Activated naive CD4-positive, alpha-beta T cell treated with anti-CD3 and anti-CD28 coated beads, Interleukin-2, amount 50 U/mL, for 24 hours (primary cell): ENCODE data around the gene PRRC2A.

Source experiments
- H3K27ac Mint-ChIP-seq: one replicate; pipeline ENCODE4 v1.8.0; 2021; ENCODE audit warnings: mild to moderate bottlenecking, mixed read lengths
- H3K27me3 Mint-ChIP-seq: one replicate; pipeline ENCODE4 v1.8.0; 2021; ENCODE audit warnings: mixed read lengths
- H3K36me3 Mint-ChIP-seq: one replicate; pipeline ENCODE4 v1.8.0; 2021; ENCODE audit warnings: mixed read lengths
- H3K4me1 Mint-ChIP-seq: one replicate; pipeline ENCODE4 v1.8.0; 2021; ENCODE audit warnings: mixed read lengths
- H3K4me3 Mint-ChIP-seq: one replicate; pipeline ENCODE4 v1.8.0; 2021; ENCODE audit warnings: mild to moderate bottlenecking, mixed read lengths
- H3K9me3 Mint-ChIP-seq: one replicate; pipeline ENCODE4 v1.8.0; 2021; ENCODE audit warnings: mixed read lengths

PRRC2A gene

DNA sequence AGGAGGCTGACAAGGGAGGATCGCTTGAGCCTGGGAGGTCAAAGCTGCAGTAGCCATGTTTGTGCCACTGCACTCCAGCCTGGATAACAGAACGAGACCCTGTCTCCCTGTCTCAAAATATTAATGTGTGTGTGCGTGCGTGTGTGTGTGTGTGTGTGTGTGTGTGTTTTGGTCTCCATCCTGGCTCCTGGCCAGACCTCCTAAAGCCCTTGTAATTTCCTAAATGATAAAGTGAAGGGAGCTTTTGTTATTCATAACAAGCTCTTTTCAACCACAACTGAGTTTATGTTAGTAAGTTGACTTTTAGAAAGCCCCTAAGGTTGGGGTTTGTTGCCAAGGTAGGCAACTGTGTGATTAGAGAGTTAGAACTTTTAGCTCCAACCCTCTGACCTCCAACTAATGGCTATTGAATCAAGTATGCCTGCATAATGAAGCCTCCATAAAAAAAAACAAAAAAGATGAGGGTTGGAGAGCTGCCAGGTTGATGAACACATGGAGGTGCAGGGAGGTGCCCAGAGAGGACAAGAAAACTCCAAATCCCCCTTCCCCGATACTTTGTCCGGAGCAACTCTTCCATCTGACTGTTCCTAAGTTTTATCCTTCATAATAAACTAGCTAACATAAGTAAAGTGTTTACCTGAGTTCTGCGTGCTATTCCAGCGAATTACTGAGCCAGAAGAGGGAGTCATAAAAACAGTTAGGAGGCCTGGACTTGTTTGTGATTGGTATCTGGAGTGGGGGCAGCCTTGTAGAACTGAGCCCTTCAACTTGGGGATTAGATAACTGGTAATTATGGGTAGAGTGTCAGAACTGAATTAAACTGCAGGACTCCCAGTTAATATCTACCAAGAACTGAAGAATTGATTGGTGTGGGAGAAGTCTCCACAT is 10.8 kb upstream of the PRRC2A start:
- Mint-ChIP-seq H3K9me3 (no peaks in the 10 kb centered on the region), H3K4me3 (no peak overlapping the region), H3K27me3 (no peaks in the 10 kb centered on the region), H3K36me3 (no peaks in the 10 kb centered on the region), H3K27ac (no peak overlapping the region), H3K4me1 (peaks cover 4% of the 10 kb centered on the region)

DNA sequence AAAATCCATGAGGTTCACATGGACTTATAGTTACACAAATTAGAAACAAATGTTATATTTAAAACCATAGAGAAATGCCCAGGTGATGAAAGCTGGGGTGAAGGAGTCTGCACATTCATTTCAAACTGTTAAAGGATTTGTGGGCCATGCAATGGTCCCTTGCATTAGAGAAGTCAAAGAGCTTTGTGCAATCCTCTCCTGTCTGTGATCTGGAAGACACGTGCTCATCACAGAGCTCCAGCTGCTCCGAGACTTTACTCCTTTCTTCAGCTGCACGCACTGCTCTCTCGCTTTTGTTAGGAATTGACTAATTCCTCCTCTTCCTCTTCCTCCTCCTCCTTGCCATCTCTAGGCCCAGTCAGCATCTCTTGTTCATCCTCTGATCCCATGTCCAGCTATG is 9.5 kb upstream of the PRRC2A start:
- Mint-ChIP-seq H3K27me3 (no peaks in the 10 kb centered on the region), H3K36me3 (no peaks in the 10 kb centered on the region), H3K4me1 (peaks cover 16% of the 10 kb centered on the region), H3K27ac (no peak overlapping the region), H3K4me3 (no peak overlapping the region), H3K9me3 (no peaks in the 10 kb centered on the region)

GRCh38 chr6:31614075-31614619 is 6.4 kb upstream of the PRRC2A start:
- Mint-ChIP-seq H3K4me3 (no peak overlapping the region), H3K27ac (peak overlapping the region; percentile 97), H3K27me3 (no peaks in the 10 kb centered on the region), H3K9me3 (no peaks in the 10 kb centered on the region), H3K36me3 (no peaks in the 10 kb centered on the region), H3K4me1 (peaks cover 32% of the 10 kb centered on the region)

- peak within 1 kb of the TSS; percentile 97 for H3K27ac Mint-ChIP-seq
- no peaks in the 10 kb centered on the region for H3K27me3 Mint-ChIP-seq
- no peaks in the 10 kb centered on the region for H3K9me3 Mint-ChIP-seq
- H3K4me1 Mint-ChIP-seq, result peaks cover 37% of the 10 kb centered on the region
- H3K36me3 Mint-ChIP-seq, result no peaks in the 10 kb centered on the region
- H3K4me3 Mint-ChIP-seq, result peak within 1 kb of the TSS; percentile 76
These were observed 5.6 kb upstream of the PRRC2A start, which contains the start of gene AIF1 for GRCh38 chr6:31614684-31615578. AIF1 (plus strand) TSS chr6:31615234; CDS start chr6:31615330, 96 bp downstream.

DNA sequence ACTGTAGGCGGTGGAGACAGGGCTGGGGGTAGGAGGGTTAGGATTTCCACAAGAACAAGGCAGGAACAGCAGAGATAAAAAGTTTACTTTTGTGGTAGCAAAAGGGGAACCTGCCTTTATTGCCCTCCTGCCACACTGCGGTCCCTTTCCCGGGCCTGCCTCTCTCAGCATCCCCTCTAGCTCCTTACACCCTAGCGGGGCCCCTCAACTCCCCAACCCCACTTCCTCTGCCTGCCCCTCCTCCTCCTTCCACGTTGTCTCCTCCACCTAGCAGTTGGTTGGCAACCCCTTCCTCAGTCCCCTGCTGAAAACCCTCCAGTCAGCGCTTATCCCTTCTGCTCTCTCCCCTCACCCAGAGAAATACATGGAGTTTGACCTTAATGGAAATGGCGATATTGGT is 4.8 kb upstream of the PRRC2A start:
- Mint-ChIP-seq H3K27ac (peak overlapping the region; percentile 97), H3K27me3 (no peaks in the 10 kb centered on the region), H3K4me1 (peaks cover 38% of the 10 kb centered on the region), H3K4me3 (peak overlapping the region; percentile 76), H3K9me3 (no peaks in the 10 kb centered on the region), H3K36me3 (no peaks in the 10 kb centered on the region)

DNA sequence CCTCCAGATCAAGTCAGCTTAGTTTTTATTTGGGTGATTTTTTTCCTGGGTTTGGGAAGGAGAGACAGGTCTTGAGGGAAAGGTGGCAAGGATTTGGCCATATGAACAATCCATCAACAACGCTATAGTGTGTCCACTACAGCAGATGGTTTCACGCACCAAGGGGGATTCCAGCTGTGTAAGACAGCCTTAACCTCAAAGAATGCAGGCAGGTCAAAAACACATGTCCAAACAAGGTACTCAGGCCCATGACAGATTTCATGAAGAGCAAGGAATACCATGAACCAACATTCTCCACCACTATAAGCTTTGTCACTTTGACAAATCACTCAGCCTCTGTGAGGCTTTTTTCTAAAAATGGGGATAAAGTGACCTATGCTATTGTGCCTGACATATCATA is 3.5 kb upstream of the PRRC2A start:
- H3K27ac Mint-ChIP-seq, result peak overlapping the region; percentile 13
- no peaks in the 10 kb centered on the region for H3K27me3 Mint-ChIP-seq
- H3K4me3 Mint-ChIP-seq, result no peak overlapping the region
- H3K36me3 Mint-ChIP-seq, result peaks cover 3% of the 10 kb centered on the region
- peaks cover 43% of the 10 kb centered on the region for H3K4me1 Mint-ChIP-seq
- no peaks in the 10 kb centered on the region for H3K9me3 Mint-ChIP-seq

- no peaks in the 10 kb centered on the region for H3K9me3 Mint-ChIP-seq
- H3K27ac Mint-ChIP-seq, result peak overlapping the region; percentile 97
- H3K4me1 Mint-ChIP-seq, result peaks cover 50% of the 10 kb centered on the region
- H3K36me3 Mint-ChIP-seq, result peaks cover 14% of the 10 kb centered on the region
- no peaks in the 10 kb centered on the region for H3K27me3 Mint-ChIP-seq
- peak overlapping the region; percentile 95 for H3K4me3 Mint-ChIP-seq
These were observed 520 bp upstream of the PRRC2A start for GRCh38 chr6:31619805-31620585.

DNA sequence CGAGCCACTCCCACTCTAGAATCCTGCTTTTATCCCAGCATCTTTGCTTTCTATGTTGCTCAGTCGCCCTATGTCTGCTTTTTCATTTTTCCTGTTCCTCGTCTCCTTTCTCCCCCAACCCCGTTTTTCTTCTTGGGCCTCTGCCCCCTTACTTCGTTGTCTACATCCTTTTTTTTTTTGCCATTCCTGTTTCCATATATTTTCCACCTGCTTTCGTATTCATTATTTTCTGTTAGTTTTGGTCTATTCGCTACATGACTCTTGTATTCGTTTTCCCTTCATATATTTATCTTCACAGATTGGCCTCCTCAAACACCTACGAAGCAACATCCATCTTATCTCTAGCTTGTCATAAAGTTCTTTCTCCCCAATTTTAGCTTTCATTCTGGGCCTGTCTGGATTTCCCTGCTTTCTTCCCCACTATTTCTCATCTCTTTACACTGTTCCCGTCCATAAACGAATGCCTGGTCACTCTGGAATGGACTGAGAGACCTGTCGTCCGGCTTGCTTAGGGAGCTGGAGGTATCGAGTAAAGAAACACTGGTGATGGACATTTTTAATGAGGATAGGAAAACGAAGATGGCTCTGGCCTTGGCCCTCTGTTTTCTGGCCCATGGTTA is 915 bp downstream of the PRRC2A start:
- H3K36me3 Mint-ChIP-seq, result peaks cover 18% of the 10 kb centered on the region

DNA sequence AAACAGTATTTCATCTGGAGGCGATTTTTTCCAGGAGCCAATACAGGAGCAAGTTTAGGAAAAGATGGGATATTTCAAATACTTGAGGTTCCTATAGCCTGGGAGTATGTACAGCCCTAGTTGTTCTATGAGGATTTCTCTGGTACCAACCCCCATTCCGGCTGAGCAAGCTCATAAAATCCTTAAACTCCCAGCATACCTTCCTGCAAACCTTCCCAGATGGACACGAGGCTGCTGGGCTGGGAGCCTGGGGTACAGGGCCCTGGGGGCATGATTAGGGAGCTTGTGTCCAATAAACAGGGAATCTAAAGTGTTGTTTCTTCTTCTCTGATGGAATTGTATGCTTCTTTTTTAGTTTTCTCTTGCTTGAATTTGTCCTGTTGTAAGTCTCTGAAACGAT is 1.5 kb downstream of the PRRC2A start:
- H3K36me3 Mint-ChIP-seq, result peaks cover 20% of the 10 kb centered on the region
- H3K4me1 Mint-ChIP-seq, result peaks cover 34% of the 10 kb centered on the region
- no peaks in the 10 kb centered on the region for H3K9me3 Mint-ChIP-seq
- H3K27me3 Mint-ChIP-seq, result no peaks in the 10 kb centered on the region
- H3K4me3 Mint-ChIP-seq, result peak overlapping the region; percentile 95
- H3K27ac Mint-ChIP-seq, result peak overlapping the region; percentile 99

More for the DNA sequence above, 915 bp downstream of the PRRC2A start:
- Mint-ChIP-seq H3K27me3 (no peaks in the 10 kb centered on the region), H3K4me1 (peaks cover 40% of the 10 kb centered on the region), H3K9me3 (no peaks in the 10 kb centered on the region), H3K4me3 (peak overlapping the region; percentile 95), H3K27ac (peak overlapping the region; percentile 99)

DNA sequence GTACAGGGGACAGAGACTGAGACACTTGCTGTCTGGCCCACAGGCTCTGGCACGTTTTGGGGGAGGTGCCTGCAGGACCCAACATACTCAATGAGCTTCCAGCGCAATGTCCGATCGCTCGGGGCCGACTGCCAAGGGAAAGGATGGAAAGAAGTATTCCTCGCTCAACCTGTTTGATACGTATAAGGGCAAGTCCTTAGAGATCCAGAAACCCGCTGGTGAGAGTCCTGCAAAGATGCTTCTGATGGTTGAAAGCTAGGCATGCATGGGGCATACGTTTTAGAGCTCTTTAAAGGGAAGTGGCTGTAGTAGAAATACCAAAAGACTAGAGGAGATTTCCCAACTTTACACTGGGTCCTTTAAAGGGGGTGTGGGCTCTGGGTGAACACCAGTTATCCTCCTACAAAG is 2.2 kb downstream of the PRRC2A start:
- Mint-ChIP-seq H3K27ac (peak overlapping the region; percentile 99), H3K9me3 (no peaks in the 10 kb centered on the region), H3K4me3 (peak overlapping the region; percentile 95), H3K36me3 (peaks cover 27% of the 10 kb centered on the region), H3K27me3 (no peaks in the 10 kb centered on the region), H3K4me1 (peaks cover 40% of the 10 kb centered on the region)

DNA sequence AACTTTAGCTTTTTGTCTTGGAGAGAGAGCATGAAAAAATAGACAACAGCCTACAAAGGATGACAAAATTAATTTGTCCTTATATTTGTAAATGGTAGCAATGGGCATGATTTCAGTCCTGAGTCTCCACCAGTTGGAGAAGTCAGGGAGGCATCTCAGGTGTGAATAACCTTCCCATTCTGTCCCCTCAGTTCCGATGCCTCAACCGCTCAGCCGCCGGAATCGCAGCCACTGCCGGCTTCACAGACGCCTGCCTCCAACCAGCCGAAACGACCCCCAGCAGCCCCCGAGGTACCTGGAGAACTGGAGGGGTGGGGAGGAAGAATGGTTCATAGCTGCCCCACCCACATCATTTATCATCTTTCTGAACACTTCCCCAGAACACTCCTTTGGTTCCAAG is 3.6 kb downstream of the PRRC2A start:
- Mint-ChIP-seq H3K36me3 (peaks cover 27% of the 10 kb centered on the region), H3K9me3 (no peaks in the 10 kb centered on the region), H3K27ac (peak overlapping the region; percentile 32), H3K4me1 (peaks cover 36% of the 10 kb centered on the region), H3K4me3 (no peak overlapping the region), H3K27me3 (no peaks in the 10 kb centered on the region)

GRCh38 chr6:31626952-31627351 is 6.4 kb downstream of the PRRC2A start:
- Mint-ChIP-seq H3K36me3 (peaks cover 31% of the 10 kb centered on the region), H3K4me1 (peaks cover 25% of the 10 kb centered on the region), H3K9me3 (no peaks in the 10 kb centered on the region), H3K27ac (no peak overlapping the region), H3K4me3 (no peak overlapping the region), H3K27me3 (no peaks in the 10 kb centered on the region)

DNA sequence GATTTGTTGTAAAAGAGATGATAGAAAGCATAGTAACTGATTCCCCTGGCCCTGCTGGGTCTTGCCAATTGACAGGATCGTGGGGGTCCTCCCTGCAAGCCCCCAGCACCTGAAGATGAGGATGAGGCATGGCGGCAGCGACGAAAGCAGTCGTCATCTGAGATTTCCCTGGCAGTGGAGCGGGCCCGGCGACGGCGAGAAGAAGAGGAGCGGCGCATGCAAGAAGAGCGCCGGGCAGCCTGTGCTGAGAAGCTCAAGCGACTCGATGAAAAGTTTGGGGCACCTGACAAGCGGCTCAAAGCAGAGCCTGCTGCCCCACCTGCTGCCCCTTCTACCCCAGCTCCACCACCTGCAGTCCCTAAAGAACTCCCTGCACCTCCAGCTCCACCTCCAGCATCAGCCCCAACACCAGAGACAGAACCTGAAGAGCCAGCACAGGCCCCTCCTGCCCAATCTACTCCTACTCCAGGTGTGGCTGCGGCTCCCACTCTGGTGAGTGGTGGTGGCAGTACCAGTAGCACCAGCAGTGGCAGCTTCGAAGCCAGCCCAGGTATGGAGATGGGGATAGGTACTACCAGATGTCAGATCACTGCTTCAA is 7.3 kb downstream of the PRRC2A start:
- peaks cover 25% of the 10 kb centered on the region for H3K36me3 Mint-ChIP-seq

DNA sequence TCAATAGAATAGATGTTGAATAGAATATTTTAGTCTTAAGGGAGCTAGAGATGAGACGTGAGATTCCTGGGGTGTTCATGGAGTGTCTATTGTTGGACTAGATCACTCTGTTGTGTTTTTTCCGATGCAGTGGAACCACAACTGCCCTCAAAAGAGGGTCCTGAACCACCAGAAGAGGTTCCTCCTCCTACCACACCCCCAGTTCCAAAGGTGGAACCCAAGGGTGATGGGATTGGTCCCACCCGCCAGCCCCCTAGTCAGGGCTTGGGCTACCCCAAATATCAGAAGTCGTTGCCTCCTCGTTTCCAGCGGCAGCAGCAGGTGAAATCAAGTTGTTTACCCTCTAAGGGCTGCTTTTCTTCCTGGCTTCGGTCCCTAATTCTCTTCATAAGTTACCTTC is 8.5 kb downstream of the PRRC2A start:
- Mint-ChIP-seq H3K4me1 (peaks cover 11% of the 10 kb centered on the region), H3K27ac (no peak overlapping the region), H3K9me3 (no peaks in the 10 kb centered on the region), H3K4me3 (no peak overlapping the region), H3K36me3 (peaks cover 21% of the 10 kb centered on the region), H3K27me3 (no peaks in the 10 kb centered on the region)

More for the DNA sequence above, 7.3 kb downstream of the PRRC2A start:
- Mint-ChIP-seq H3K27me3 (no peaks in the 10 kb centered on the region), H3K4me1 (peaks cover 16% of the 10 kb centered on the region), H3K9me3 (no peaks in the 10 kb centered on the region), H3K27ac (peak overlapping the region; percentile 37), H3K4me3 (no peak overlapping the region)
